LNCaP clone FGC (cell line): ENCODE measurements around the gene SS18L1.
A peak's percentile ranks its signal among the peaks of the same experiment; 100 is the strongest.
"Not testable (repeated sequence)": the region's sequence is repeated elsewhere in the genome, so short reads cannot be mapped to it uniquely, and the experiment has no call there.

Experiments
- DNase-seq: peaks from one replicate; pipeline ENCODE4 v3.0.0-alpha.2; 2011; ENCODE audit warnings: low read depth
- H3K4me3 ChIP-seq: 2 replicates; pipeline ENCODE4 v1.5.1; 2011; ENCODE audit warnings: mild to moderate bottlenecking, low read depth, low read length, control low read depth
- CTCF ChIP-seq: IDR thresholded peaks from 2 replicates; pipeline ENCODE4 v1.5.1; 2012; ENCODE audit warnings: mild to moderate bottlenecking; ENCODE audit not compliant: control insufficient read depth, insufficient read depth; ENCODE audit errors: extremely low read depth

Gene SS18L1

GRCh38 chr20:62104791-62105345 lies 38.7 kb upstream of the SS18L1 start:
- DNase-seq = peak; percentile 76
- H3K4me3 ChIP-seq = no peak overlapping the region
- TF ChIP-seq CTCF = no peak

- TF ChIP-seq CTCF = no peak
- no peak for DNase-seq
- H3K4me3 ChIP-seq = no peak overlapping the region
Observed at GRCh38 chr20:62105592-62105991, 38.0 kb upstream of the SS18L1 start.

GRCh38 chr20:62111148-62111547 lies 32.4 kb upstream of the SS18L1 start:
- no peak for DNase-seq
- H3K4me3 ChIP-seq = no peak overlapping the region
- no peak for TF ChIP-seq CTCF

- H3K4me3 ChIP-seq = no peak overlapping the region
- TF ChIP-seq CTCF = no peak
- no peak for DNase-seq
Observed at GRCh38 chr20:62112368-62112767, 31.2 kb upstream of the SS18L1 start.

GRCh38 chr20:62114894-62115293 lies 28.7 kb upstream of the SS18L1 start:
- H3K4me3 ChIP-seq = no peak overlapping the region
- no peak for TF ChIP-seq CTCF
- DNase-seq = no peak

- not testable (repeated sequence) for H3K4me3 ChIP-seq, DNase-seq
Observed at GRCh38 chr20:62115800-62116407, 27.7 kb upstream of the SS18L1 start.

GRCh38 chr20:62116558-62117361 lies 26.8 kb upstream of the SS18L1 start:
- no peak for DNase-seq
- TF ChIP-seq CTCF = no peak
- H3K4me3 ChIP-seq = no peak overlapping the region
